ENCODE results near the gene DGKI. TPM values are rescaled to one million over a fixed set of nuclear protein-coding genes. Genes with fewer than 3 reads are reported as not detected.

DGKI gene
- total RNA-seq, 1 donor from 2014 or later = 5.5 TPM

- no peaks in the 10 kb centered on the region for H3F3A ChIP-seq (ENCODE audit: low read depth)
Observed at GRCh38 chr7:137696376-137696775, 150.4 kb downstream of the DGKI start.

GRCh38 chr7:137695942-137696341 is 150.8 kb downstream of the DGKI start:
- no peak overlapping the region for H3K9ac ChIP-seq
- H3K4me1 ChIP-seq = no peaks in the 10 kb centered on the region
- no peak overlapping the region for H2AFZ ChIP-seq (replicated peaks)
- DNase-seq (ENCODE audit: low spot score) = no peak
- TF ChIP-seq EZH2phosphoT487 (IDR thresholded peaks at IDR 0.05) (no peak), CTCF (IDR thresholded peaks at IDR 0.05) (no peak), EZH2 (IDR thresholded peaks at IDR 0.05) (no peak)
- H3K79me2 ChIP-seq (ENCODE audit: low read depth) = no peaks in the 10 kb centered on the region
- H4K20me1 ChIP-seq (ENCODE audit: low read depth) = no peaks in the 10 kb centered on the region
- peaks cover 2% of the 10 kb centered on the region for H3K27me3 Mint-ChIP-seq (ENCODE audit: insufficient read depth, low read depth)
- no peak overlapping the region for H3K27ac ChIP-seq
- H3K27ac Mint-ChIP-seq = no peak overlapping the region
- H3F3A ChIP-seq (ENCODE audit: low read depth) = no peaks in the 10 kb centered on the region
- no peaks in the 10 kb centered on the region for H3K27me3 ChIP-seq
- no peaks in the 10 kb centered on the region for H3K36me3 ChIP-seq
- H3K36me3 Mint-ChIP-seq = no peaks in the 10 kb centered on the region
- no peak overlapping the region for H3K4me3 ChIP-seq
- H3K9me3 Mint-ChIP-seq = no peaks in the 10 kb centered on the region
- H3K4me3 Mint-ChIP-seq = no peak overlapping the region
- H3K4me2 ChIP-seq = no peak overlapping the region
- H3K9me3 ChIP-seq (ENCODE audit: low read depth) = no peaks in the 10 kb centered on the region
- H3K4me1 Mint-ChIP-seq = no peaks in the 10 kb centered on the region

More at GRCh38 chr7:137696376-137696775, 150.4 kb downstream of the DGKI start:
- no peak overlapping the region for H3K4me3 ChIP-seq
- Mint-ChIP-seq H3K27ac (no peak overlapping the region), H3K27me3 (ENCODE audit: insufficient read depth, low read depth) (peaks cover 2% of the 10 kb centered on the region), H3K36me3 (no peaks in the 10 kb centered on the region), H3K4me3 (no peak overlapping the region), H3K9me3 (no peaks in the 10 kb centered on the region), H3K4me1 (no peaks in the 10 kb centered on the region)
- TF ChIP-seq CTCF (IDR thresholded peaks at IDR 0.05) (no peak), EZH2 (IDR thresholded peaks at IDR 0.05) (no peak), EZH2phosphoT487 (IDR thresholded peaks at IDR 0.05) (no peak)
- no peaks in the 10 kb centered on the region for H3K9me3 ChIP-seq (ENCODE audit: low read depth)
- no peak for DNase-seq (ENCODE audit: low spot score)
- H4K20me1 ChIP-seq (ENCODE audit: low read depth) = no peaks in the 10 kb centered on the region
- no peak overlapping the region for H3K27ac ChIP-seq
- H3K4me1 ChIP-seq = no peaks in the 10 kb centered on the region
- no peak overlapping the region for H2AFZ ChIP-seq (replicated peaks)
- H3K27me3 ChIP-seq = no peaks in the 10 kb centered on the region
- no peak overlapping the region for H3K9ac ChIP-seq
- no peaks in the 10 kb centered on the region for H3K79me2 ChIP-seq (ENCODE audit: low read depth)
- H3K36me3 ChIP-seq = no peaks in the 10 kb centered on the region
- H3K4me2 ChIP-seq = no peak overlapping the region

- H3K4me1 ChIP-seq = no peaks in the 10 kb centered on the region
- no peak overlapping the region for H3K27ac Mint-ChIP-seq
- no peaks in the 10 kb centered on the region for H3K79me2 ChIP-seq (ENCODE audit: low read depth)
- no peaks in the 10 kb centered on the region for H3F3A ChIP-seq (ENCODE audit: low read depth)
- no peak overlapping the region for H3K4me3 ChIP-seq
- no peaks in the 10 kb centered on the region for H3K36me3 Mint-ChIP-seq
- H4K20me1 ChIP-seq (ENCODE audit: low read depth) = no peaks in the 10 kb centered on the region
- H2AFZ ChIP-seq (replicated peaks) = no peak overlapping the region
- no peaks in the 10 kb centered on the region for H3K9me3 ChIP-seq (ENCODE audit: low read depth)
- H3K4me1 Mint-ChIP-seq = no peaks in the 10 kb centered on the region
- no peak overlapping the region for H3K4me2 ChIP-seq
- H3K27ac ChIP-seq = no peak overlapping the region
- peaks cover 2% of the 10 kb centered on the region for H3K27me3 Mint-ChIP-seq (ENCODE audit: insufficient read depth, low read depth)
- no peaks in the 10 kb centered on the region for H3K9me3 Mint-ChIP-seq
- no peak overlapping the region for H3K9ac ChIP-seq
- H3K27me3 ChIP-seq = no peaks in the 10 kb centered on the region
- H3K36me3 ChIP-seq = no peaks in the 10 kb centered on the region
- no peak overlapping the region for H3K4me3 Mint-ChIP-seq
- DNase-seq (ENCODE audit: low spot score) = no peak
- TF ChIP-seq EZH2 (IDR thresholded peaks at IDR 0.05) (no peak), CTCF (IDR thresholded peaks at IDR 0.05) (no peak), EZH2phosphoT487 (IDR thresholded peaks at IDR 0.05) (no peak)
Observed at GRCh38 chr7:137695494-137695893, 151.3 kb downstream of the DGKI start.

Measured in neural progenitor cell (in vitro differentiated cells).